ENCODE measurements around the gene TMED4. TPM values are rescaled to one million over a fixed set of nuclear protein-coding genes. Genes with fewer than 3 reads are reported as not detected.

Gene TMED4
- total RNA-seq, 4 donors from 2014 or later, result 226 to 303 (median 254) TPM

- TF ChIP-seq CTCF (IDR thresholded peaks at IDR 0.05) (no peak), POLR2A (IDR thresholded peaks at IDR 0.05) (no peak), POLR2AphosphoS5 (IDR thresholded peaks at IDR 0.05) (no peak), EP300 (IDR thresholded peaks at IDR 0.05; ENCODE audit: low read depth) (no peak)
- Histone ChIP-seq H3K9me3 (no peaks in the 10 kb centered on the region), H3K36me3 (peaks cover 0 to 20% (median 10%) of the 10 kb centered on the region in 4 donors), H3K27me3 (no peaks in the 10 kb centered on the region), H3K27ac (no peak overlapping the region), H3K4me3 (no peak overlapping the region), H3K4me1 (peaks cover 26 to 39% (median 30%) of the 10 kb centered on the region in 4 donors)
- DNase-seq, result no peak
- intact Hi-C loops (cut with DNase I; ENCODE audit: low total_unique reads), result no loop called here
- in situ Hi-C loops (cut with MboI; ENCODE audit: low pct_ligation_motif_present in 1 of 4, low pct_unique_long_range_greater_than_20kb in 1 of 4, low sequenced_read_pairs in 3 of 4), result loop anchor here (25.0 kb wide), 4 partner anchors 186 to 536 kb away; partner anchors contain the start of genes TBRG4 (in 3 of the 4) and H2AZ2 (in 2 of the 4)
- WGBS, 2 donors (ENCODE audit: low coverage in 1 of 2), result 85 to 89% methylated on average over 1 to 2 of the region's 2 CpGs
Measured at GRCh38 chr7:44576228-44576627, 5.8 kb downstream of the TMED4 start.

GRCh38 chr7:44575054-44575453 is 7.0 kb downstream of the TMED4 start:
- in situ Hi-C loops (cut with MboI; ENCODE audit: low pct_ligation_motif_present in 1 of 4, low pct_unique_long_range_greater_than_20kb in 1 of 4, low sequenced_read_pairs in 3 of 4), result loop anchor here (25.0 kb wide), 4 partner anchors 187 to 537 kb away; partner anchors contain the start of genes TBRG4 (in 3 of the 4) and H2AZ2 (in 2 of the 4)
- H3K27ac ChIP-seq, result peak overlapping the region in 1 of 4 donors; percentile 90

GRCh38 chr7:44574287-44574872 is 7.7 kb downstream of the TMED4 start:
- in situ Hi-C loops (cut with MboI; ENCODE audit: low pct_ligation_motif_present in 1 of 4, low pct_unique_long_range_greater_than_20kb in 1 of 4, low sequenced_read_pairs in 3 of 4), result loop anchor here in 1 of 4 donors (25.0 kb wide), 1 partner anchor 337 kb away; no protein-coding TSS in a partner anchor
- no peak for DNase-seq

More at GRCh38 chr7:44575054-44575453, 7.0 kb downstream of the TMED4 start:
- no peak for DNase-seq
- intact Hi-C loops (cut with DNase I; ENCODE audit: low total_unique reads), result no loop called here
- H3K4me1 ChIP-seq, result peaks cover 17 to 28% (median 18%) of the 10 kb centered on the region in 4 donors
- H3K9me3 ChIP-seq, result no peaks in the 10 kb centered on the region
- H3K36me3 ChIP-seq, result peaks cover 0 to 32% (median 15%) of the 10 kb centered on the region in 4 donors
- TF ChIP-seq POLR2AphosphoS5 (IDR thresholded peaks at IDR 0.05) (no peak), EP300 (IDR thresholded peaks at IDR 0.05; ENCODE audit: low read depth) (no peak), POLR2A (IDR thresholded peaks at IDR 0.05) (no peak), CTCF (IDR thresholded peaks at IDR 0.05) (no peak)
- no peak overlapping the region for H3K4me3 ChIP-seq
- H3K27me3 ChIP-seq, result no peaks in the 10 kb centered on the region

More at GRCh38 chr7:44574287-44574872, 7.7 kb downstream of the TMED4 start:
- H3K27me3 ChIP-seq, result no peaks in the 10 kb centered on the region
- peaks cover 17 to 26% (median 17%) of the 10 kb centered on the region in 4 donors for H3K4me1 ChIP-seq
- peaks cover 0 to 37% (median 12%) of the 10 kb centered on the region in 4 donors for H3K36me3 ChIP-seq
- TF ChIP-seq EP300 (IDR thresholded peaks at IDR 0.05; ENCODE audit: low read depth) (no peak), CTCF (IDR thresholded peaks at IDR 0.05) (no peak), POLR2A (IDR thresholded peaks at IDR 0.05) (no peak), POLR2AphosphoS5 (IDR thresholded peaks at IDR 0.05) (no peak)
- intact Hi-C loops (cut with DNase I; ENCODE audit: low total_unique reads), result no loop called here
- no peaks in the 10 kb centered on the region for H3K9me3 ChIP-seq
- H3K27ac ChIP-seq, result peak overlapping the region; percentile 88 to 90 (median 90)
- 36 to 44% methylated on average over 9 to 18 of the region's 18 CpGs for WGBS, 2 donors (ENCODE audit: low coverage in 1 of 2)
- peak overlapping the region; percentile 52 to 88 (median 67) for H3K4me3 ChIP-seq

Data from transverse colon (tissue), 4 donors.